Medulla oblongata (tissue), 1 donor: Measurements from ENCODE around the gene SNX4.
A peak's percentile ranks its signal among the peaks of the same experiment; 100 is the strongest.
"Not testable (repeated sequence)": the region's sequence is repeated elsewhere in the genome, so short reads cannot be mapped to it uniquely, and the experiment has no call there.

ENCODE experiments used
- DNase-seq: peaks from one replicate; pipeline ENCODE4 v3.0.0-alpha.2; 2015; ENCODE audit errors: extremely low spot score

Gene SNX4

DNA sequence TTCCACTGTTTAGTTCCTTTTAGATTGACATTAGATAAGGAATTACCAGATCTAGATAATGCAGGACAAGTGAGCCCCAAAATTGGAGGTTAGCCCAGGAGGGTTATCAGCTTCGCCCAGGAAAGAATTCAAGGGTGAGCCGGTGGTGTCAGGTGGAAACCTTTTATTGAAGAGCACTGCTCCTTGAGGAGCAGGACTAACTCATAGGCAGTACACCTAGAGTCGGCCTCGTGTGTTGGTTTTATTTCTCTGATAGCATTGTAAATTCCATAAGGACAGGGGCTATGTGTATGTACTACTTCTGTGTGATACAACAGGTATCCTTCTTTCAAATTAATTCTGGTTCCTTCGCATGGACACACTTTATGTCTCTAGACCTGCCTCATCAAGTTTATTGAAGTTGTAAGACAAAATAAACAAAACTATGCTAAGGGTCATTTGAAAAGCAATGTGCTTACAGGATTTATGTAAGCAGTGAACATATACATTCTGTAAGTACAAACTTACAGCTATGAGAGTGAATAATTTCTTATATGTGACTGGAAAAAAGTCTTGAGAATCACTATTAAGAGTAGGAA lies 57.2 kb downstream of the SNX4 start:
- no peak for DNase-seq

DNA sequence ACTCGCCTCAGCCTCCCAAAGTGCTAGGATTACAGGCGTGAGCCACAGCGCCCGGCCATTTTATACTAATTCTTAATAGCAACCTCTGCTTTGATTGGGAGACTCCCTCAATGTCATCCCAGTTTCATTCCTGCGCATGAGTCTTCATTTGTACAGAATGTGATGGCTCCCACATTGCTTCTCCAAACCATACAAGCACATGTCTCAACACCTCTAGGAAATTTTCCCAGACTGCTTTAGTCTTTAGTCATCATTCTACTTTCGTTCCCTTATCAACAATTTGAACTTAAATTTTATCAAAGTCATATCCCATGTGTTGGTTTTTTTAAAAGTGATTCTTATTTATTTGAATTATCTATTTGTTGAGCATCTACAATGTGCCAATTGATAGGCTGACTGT lies 58.1 kb downstream of the SNX4 start:
- DNase-seq = no peak

DNA sequence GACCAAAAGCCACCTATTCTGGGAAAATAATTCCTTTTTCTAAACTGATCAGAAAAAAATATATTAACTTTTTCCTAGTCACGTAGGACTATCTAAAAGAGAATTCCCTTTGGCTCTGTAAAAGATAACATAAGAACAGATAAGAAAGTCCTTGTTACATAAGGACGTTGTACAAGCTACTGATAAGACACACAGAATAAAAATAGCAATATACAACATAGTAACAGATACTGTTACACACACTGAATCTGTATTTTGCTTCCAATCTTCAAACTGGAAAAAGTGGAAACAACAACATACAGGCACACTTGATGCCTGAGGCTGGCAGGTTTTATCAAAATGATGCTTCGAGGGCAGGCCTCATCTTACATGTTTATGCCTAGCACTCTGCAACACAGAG lies 59.8 kb downstream of the SNX4 start:
- DNase-seq = no peak

DNA sequence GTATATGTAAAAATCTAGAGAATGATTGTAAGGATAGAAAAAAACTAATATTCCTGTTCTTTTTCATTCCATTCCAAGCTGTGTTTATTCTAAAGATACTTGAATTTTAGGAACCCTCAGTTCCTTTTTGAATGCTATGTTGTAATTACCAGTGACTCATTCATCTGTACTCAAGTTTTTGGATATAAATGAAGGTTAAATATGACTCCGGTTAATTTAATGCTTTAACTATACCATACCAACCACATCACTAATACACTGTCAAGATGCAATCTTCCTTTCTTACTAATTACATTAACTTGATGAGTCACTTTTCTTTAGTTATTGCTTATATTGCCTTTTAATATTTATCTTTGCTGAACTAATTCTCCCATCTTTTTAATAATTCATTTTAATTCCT lies 76.1 kb downstream of the SNX4 start:
- no peak for DNase-seq

DNA sequence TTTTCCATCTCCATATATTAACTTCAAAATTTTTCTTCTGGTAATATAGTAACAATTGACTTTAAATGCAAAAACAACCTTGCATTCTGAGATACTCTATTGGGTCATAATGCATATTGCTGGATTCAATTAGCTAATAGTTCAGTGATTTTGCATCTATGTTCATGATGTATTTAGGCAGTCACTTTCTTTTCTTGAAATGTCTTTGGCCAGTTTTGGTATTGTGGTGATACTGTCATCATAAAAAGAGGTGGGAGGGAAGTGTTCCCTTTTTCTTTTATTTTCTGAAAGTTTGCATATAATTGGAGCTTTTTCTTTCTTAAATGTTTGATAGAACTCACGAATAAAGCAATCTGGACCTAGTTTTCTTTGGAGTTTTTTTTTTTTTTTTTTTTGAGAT lies 77.5 kb downstream of the SNX4 start:
- no peak for DNase-seq

DNA sequence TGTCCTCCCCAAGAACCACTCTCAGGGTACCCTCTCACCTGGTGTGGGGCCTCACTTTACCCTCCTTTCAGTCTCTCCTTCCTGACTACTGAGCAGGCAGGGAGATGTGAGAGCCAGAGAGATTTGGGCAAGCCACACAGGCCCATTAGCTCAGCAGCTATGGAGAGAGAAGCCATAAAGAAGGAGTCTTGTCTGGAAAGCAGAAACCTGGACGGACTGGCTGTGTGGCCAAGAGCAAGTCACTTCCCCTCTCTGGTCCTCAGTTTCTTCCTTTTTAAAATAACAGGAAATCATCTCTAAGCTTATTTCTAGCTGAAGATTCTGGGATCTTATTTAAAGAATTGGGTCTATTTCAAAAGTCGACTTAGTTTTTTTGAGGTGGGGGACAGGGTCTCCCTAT lies 79.0 kb downstream of the SNX4 start:
- no peak for DNase-seq

DNA sequence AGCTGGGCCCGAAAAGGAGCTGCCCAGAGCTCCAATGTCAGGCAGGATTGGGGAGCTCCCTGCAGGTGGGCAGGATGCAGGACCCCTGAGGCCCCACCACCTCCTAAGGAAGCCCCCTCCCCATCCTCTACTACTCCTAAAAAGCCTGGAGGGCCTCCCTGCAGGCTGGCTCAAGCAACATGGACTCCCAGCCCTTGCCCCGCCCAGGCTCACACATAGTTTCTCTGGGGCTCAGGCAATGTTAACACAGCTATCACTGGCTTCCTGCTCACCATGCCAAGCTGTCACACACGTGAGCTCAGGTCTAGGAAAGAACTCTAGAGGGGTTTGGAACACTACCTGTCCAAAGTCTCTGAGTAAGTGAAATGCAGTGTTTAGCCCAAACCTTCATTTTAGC lies 79.4 kb downstream of the SNX4 start:
- no peak for DNase-seq

DNA sequence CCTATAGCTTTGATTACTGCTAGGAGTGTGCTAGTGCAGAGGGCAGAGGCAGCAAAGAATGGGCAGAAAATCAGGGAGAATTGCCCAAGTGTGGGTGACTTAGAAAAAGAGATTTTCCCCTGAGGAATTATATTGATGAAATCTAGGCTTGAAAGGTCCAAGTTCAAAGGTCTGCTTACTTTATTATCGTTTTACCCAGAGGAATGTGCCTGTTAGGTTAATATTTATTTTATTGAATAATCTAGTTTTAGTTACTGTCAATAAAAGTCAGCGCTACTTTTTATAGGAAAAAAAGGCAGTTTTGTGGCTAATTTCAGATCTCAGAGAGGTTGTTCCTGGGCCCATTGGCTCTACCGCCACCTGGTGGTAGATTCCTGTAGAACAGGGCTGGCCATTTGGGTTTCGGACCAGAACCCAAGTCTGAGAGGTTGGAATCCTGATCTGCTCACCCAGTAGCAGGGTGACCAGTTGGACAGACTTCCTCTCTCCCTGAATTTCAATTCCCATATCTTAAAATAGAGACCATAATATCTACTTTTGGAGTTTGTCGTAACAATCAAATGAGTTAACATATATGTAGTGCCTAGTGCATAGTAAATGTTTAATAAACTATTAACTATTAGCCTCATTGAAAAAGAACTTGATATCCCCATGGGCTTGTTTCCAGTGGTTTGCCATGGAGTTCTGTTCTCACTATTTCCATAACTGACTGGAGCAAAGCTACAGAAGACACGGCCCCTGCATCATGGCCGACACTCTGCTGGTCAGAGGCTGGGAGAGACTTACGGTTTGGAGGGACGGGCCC lies 82.2 kb downstream of the SNX4 start:
- DNase-seq = peak; percentile 71

DNA sequence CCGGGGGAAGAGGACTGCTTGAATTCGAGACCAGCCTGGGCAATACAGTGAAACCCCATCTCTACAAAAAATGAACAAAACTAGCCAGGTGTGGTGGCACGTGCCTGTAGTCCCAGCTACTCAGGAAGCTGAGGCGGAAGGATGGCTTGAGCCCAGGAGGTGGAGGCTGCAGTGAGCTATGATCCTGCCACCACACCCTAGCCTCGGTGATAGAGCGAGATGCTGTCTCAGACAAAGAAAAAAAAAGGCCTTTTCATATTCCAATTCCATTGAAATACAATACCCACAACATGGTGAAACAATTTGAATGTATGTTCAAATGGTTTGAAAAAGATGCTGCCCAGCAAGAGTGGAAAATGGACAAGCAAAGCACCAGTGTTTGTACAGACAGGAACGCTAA lies 83.1 kb downstream of the SNX4 start:
- DNase-seq = no peak

DNA sequence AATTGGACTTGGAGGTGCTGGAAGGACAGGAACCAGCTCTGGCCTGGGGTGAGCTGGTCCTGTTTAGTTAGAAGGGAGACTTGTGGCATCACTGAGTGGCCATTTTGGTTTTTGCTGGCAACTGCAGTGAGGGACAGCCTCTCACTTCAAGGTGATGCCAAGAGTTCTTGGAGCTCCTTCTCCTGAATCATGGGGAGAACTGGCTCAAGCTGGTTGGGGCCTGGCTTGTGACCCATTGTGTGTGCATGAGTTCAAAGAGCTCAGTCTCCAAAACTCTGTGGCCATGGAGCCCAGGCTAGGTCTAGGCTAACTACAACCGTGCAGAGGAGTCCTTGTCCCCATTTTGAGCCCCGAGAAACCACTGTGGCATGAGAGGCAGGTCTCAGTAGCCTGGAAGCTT lies 84.8 kb downstream of the SNX4 start:
- DNase-seq = no peak

DNA sequence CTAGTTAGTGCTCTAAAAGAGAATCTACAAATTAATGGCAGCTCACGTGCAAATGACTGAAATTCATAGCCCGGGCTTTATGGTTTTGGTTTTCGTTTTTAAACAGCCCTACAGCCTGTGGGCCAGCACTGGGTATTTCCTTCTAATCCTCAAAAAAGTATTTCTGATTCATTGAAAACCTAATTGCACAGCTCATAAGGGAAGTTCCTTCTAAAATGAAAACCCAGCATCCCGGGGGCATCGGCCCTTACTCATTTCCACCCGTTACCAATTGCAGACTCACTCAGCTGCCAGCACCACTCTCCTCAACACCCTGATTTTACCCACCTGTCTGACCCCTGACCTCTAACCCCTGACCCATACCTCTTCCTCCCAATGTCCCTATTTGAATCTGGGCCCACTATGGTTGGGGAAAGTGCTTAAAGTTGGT lies 85.4 kb downstream of the SNX4 start:
- no peak for DNase-seq

DNA sequence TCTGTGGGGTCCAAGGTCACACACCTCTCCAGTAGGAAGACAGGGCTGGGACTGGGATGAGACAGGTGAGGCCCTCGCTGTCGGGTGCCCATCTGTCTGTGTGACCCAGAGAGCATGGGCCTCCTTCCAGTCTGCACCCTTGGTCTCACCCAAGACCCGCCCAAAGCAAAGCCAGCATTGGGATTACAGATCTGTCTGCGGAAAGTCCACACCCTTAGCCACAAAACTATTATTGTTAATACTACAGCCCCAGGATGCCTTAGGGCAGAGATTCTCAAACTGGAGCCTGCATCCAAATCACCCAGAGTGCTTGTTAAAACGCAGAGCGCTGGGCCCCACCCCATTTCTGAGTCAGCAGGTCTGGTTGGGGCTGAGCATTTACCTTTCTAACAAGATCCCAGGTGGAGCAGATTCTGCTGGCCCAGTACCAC lies 86.4 kb downstream of the SNX4 start:
- no peak for DNase-seq

DNA sequence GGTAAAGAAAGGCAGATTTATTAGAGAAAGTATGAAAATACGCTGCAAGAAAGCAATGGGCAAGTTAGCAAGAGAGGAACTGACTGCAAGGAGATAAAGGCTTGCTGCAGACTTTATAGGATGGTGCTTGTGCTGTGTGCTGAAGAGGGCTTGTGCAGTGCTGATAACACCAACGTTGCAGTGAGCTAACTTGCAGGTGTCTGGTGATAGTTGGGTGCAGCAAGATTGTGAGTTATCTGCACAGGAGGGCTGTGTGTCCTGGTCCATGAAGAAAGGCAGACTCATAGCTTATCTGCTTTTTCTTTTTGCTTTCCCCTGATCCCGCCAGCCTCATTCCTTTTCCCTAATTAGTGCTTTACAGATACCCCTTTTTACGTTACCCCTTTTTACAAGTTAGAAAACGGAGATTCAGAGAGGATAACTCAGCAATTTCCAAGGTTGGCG lies 86.9 kb downstream of the SNX4 start:
- DNase-seq = no peak

DNA sequence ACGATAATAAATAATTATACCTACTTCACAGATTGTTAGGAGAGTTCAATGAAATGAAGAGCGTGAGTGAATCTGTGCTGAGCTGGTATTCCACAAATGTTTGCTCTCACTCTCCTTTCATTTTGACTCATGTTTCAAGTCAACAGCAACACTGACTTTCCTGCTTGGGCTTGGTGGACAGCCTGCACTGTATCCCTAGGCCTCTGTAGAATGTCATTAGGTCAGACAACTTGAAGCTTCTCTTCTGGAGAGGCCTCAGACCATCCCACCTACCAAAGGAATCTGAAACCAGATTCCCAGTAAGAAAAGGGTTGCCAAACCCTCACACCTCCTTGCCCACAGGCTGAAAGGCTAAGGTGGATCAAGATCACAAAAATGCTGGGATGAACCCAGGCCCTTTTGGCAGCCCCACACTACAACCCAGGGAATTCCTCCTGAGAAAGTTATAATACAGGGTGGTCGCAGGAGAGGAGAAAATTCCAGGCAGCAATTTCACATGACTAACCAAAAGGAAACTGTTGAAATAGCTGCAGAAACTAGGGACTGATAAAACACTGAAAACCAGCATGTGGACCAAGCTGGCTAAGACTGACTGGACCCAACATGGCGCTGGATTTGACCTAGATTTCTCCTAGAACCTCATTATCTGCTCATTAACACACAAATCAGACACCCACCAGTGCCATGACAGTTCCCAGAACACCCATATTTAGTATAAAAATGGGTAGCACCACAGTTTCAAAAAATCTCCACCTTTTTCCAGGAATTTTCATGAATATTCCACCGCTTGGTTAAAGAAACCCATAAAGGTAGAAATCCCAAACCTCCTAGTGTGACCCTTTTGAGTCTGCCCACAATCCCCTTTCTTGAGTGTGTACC lies 87.9 kb downstream of the SNX4 start:
- DNase-seq = no peak

DNA sequence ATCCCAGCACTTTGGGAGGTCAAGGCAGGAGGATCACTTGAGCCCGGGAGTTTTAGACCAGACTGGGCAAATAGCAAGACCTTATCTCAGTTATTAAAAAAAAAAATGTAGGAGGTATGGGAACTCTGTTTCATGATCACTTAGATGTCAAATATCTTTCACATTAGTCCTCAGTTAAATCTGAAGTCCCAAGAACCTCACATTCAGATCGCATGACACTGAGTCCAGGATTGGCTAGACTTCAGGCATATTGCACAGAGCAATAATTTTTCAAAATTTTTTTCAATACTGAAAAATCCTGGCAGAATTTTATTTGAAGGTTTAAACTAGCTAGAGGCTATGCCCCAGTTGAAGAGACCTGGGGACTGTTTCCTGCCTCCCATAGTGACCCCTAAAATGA lies 88.6 kb downstream of the SNX4 start:
- no peak for DNase-seq

DNA sequence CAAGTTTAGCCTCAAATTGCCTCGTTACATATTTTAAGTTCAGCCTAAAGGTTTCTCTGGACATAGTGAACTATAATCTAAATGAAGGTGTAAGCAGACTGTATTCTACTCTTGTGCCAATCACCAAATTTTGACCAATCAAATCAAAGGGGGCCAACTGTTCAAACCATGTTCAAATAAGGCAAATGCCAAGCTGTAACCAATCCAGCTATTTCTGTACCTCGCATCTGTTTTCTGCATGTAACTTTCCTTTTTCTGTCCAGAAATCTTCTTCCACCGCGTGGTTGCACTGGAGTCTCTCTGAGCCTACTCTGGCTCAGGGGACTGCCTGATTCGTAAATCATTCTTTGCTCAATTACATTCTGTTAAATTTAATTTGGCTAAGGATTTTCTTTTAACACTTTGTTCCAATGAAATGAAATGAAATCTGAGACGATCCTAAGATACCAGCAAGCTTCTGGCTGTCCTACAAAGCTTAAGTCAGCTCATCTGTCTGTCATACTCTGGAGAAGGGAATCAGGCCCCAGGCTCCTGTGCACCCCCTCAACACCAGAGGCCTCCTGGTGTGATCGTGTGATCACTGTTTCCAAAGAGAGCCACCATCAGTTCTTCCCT lies 91.7 kb downstream of the SNX4 start:
- DNase-seq = no peak

DNA sequence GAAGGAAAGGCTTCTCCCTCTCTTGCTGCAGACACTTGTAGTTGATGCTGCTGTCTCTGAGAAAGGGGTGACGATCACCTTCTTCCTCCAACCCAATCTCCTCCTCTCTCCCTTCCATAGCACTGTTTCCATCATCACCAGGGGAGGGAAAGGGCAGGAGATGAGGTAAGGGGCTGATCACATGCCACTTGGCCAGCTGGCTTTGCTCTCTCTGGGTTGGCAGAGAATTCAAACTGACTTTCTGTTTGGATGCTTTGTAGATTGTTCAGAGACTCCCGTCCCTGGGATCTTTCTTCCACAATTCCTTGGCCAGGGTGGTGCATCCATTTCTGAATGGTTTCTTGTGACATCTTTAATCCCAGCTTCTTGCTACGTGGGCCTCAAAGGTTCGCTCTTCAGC lies 101.7 kb downstream of the SNX4 start:
- DNase-seq = no peak

DNA sequence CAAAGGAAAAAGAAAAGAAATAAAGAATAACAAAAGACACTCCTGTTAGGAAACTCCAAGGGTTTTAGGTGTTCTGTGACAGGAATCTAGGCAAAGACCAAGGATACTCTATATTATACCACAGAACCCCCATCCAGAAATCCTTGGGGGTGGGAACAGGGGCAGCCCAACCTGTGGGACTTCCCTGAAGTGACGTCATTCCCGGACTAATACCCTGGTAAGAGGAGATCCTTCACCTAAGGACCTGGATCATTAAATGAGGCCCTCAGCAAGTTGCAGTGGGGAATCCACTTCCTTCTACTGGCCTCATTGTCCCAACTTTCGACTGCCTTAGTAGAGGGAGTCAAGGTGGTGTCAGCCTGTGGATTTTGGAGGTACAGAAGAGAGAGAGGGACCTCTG lies 103.8 kb downstream of the SNX4 start:
- no peak for DNase-seq

DNA sequence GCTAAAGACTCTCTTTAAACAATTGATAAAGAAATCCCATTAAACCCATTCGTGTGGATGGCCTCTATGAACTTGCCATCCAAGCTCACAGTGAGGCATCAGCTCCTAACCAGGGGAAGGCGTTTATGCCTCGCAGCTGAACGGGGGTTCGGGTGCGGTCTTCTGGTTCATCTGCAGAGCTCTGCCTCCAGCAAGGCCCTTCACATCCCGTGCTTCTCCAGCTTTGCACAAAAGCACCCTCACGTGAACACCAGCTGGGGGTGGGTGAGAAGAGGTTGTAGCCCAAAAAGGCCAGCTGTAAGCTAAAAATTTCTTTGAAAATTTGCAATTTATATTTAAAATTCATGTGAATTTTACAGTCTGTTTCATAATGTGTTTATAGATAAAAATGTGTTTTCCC lies 105.3 kb downstream of the SNX4 start:
- no peak for DNase-seq

DNA sequence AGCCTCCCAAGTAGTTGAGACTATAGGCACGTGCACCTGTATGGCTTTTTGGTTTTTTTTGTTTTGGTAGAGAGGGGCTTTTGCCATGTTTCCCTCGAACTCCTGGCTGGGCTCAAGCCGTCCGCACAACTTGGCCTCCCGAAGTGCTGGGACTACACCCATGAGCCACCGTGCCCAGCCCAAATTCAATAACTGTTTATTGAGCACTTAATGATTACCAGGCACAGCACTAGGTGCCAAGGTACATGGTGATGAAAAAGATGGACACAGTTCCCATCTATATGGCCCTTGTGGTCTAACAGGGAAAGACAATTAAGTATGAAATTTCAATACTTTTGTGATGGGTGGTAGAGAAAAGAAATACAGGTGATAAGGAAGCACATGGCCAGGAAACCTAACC lies 109.1 kb downstream of the SNX4 start:
- DNase-seq = no peak

DNA sequence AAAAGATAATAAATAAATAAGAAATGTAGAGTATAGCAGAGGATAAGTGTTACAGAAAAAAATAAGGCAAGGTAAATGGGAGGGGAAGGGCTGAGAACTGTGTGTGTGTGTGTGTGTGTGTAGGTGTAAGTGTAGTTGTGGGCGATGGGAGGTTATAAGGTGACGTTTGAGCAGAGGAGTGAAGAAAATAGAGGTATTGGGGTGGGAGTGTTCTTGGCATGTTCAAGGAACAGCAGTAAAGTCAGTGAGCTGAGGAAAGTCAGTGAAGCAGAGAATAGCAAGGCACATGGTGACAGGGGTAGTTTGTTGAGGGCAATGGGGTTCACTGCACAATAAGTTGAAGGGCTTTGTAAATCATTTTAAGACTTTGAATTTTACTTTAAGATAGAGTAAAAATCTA lies 113.9 kb downstream of the SNX4 start:
- no peak for DNase-seq

DNA sequence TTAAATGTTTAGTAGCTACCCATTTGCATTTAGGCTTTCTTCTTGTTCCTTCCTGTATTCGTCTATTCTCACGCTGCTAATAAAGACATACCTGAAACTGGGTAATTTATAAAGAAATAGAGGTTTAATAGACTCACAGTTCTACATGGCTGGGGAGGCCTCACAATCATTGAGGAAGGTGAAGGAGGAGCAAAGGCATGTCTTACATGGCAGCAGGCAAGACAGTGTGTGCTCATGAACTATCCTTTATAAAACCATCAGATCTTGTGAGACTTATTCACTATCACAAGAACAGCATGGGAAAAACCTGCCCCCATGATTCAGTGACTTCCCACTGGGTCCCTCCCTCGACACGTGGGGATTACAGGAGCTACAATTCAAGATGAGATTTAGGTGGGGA lies 114.5 kb downstream of the SNX4 start:
- DNase-seq = not testable (repeated sequence)
